Activated T-cell treated with anti-CD3 and anti-CD28 coated beads for 1 hour (primary cell): Measurements from ENCODE around the gene SLC22A7.
"Not testable (repeated sequence)": the region's sequence is repeated elsewhere in the genome, so short reads cannot be mapped to it uniquely, and the experiment has no call there.

Experiments
- DNase-seq: peaks from one replicate; pipeline ENCODE4 v3.0.0-alpha.2; 2020; ENCODE audit warnings: low read depth

The SLC22A7 gene

GRCh38 chr6:43339168-43339567, 41.1 kb downstream of the SLC22A7 start:
- no peak for DNase-seq

- not testable (repeated sequence) for DNase-seq
Measured at GRCh38 chr6:43346243-43346642, 48.2 kb downstream of the SLC22A7 start.

- DNase-seq, result no peak
Measured at GRCh38 chr6:43347021-43347420, 49.0 kb downstream of the SLC22A7 start.

GRCh38 chr6:43347444-43347843, 49.4 kb downstream of the SLC22A7 start:
- DNase-seq, result no peak

GRCh38 chr6:43351951-43352350, 53.9 kb downstream of the SLC22A7 start:
- not testable (repeated sequence) for DNase-seq
